Stimulated activated CD4-positive, alpha-beta T cell treated with anti-CD3 and anti-CD28 coated beads, Interleukin-4, amount 100 ng/mL, for 1 hour (primary cell): ENCODE measurements around the gene NRXN2.

Source experiments
- DNase-seq: peaks from one replicate; pipeline ENCODE4 v3.0.0-alpha.2; 2020

Gene NRXN2

GRCh38 chr11:64742889-64743590 is 20.0 kb upstream of the NRXN2 start:
- peak; percentile 78 for DNase-seq

GRCh38 chr11:64742087-64742888 is 19.3 kb upstream of the NRXN2 start:
- DNase-seq = no peak

GRCh38 chr11:64741375-64742086 is 18.5 kb upstream of the NRXN2 start:
- DNase-seq = no peak

GRCh38 chr11:64739871-64740270 is 16.9 kb upstream of the NRXN2 start:
- no peak for DNase-seq

- DNase-seq = no peak
Measured at GRCh38 chr11:64736654-64737053, 13.7 kb upstream of the NRXN2 start.

- no peak for DNase-seq
Measured at GRCh38 chr11:64735725-64736259, 12.8 kb upstream of the NRXN2 start.

- DNase-seq = no peak
Measured at GRCh38 chr11:64734811-64735724, 12.1 kb upstream of the NRXN2 start.

GRCh38 chr11:64731601-64732000 is 8.6 kb upstream of the NRXN2 start:
- DNase-seq = no peak

GRCh38 chr11:64729851-64730382 is 6.9 kb upstream of the NRXN2 start:
- DNase-seq = no peak

- no peak for DNase-seq
Measured at GRCh38 chr11:64728757-64729365, 5.9 kb upstream of the NRXN2 start.

- DNase-seq = no peak
Measured at GRCh38 chr11:64726867-64727530, 4.0 kb upstream of the NRXN2 start.

- DNase-seq = no peak
Measured at GRCh38 chr11:64726211-64726641, 3.2 kb upstream of the NRXN2 start.

- DNase-seq = no peak
Measured at GRCh38 chr11:64724863-64725532, 2.0 kb upstream of the NRXN2 start.

- DNase-seq = no peak
Measured at GRCh38 chr11:64723907-64724862, 1.2 kb upstream of the NRXN2 start.

GRCh38 chr11:64722141-64723065 is 594 bp downstream of the NRXN2 start:
- DNase-seq = no peak

GRCh38 chr11:64721359-64721699 is 1.7 kb downstream of the NRXN2 start:
- no peak for DNase-seq

- no peak for DNase-seq
Measured at GRCh38 chr11:64720640-64721358, 2.2 kb downstream of the NRXN2 start.
